GM13976 (cell line): ENCODE measurements around the gene HM13.
"Not testable (repeated sequence)": the region's sequence is repeated elsewhere in the genome, so short reads cannot be mapped to it uniquely, and the experiment has no call there.

ENCODE experiments used
- DNase-seq: peaks from one replicate; pipeline ENCODE4 v3.0.0; 2012; ENCODE audit warnings: low spot score
- CTCF ChIP-seq: IDR thresholded peaks from 2 replicates; pipeline ENCODE4 v1.5.1; 2012; ENCODE audit warnings: borderline replicate concordance, mild to moderate bottlenecking; ENCODE audit not compliant: insufficient read depth; ENCODE audit errors: extremely low read depth, missing control alignments, control extremely low read depth
- in situ Hi-C: fragments of 300-500 bp; cut with MboI; formaldehyde crosslinking; loops from one replicate; pipeline ENCODE4 v1.12.0; 2022; ENCODE audit warnings: low sequenced_read_pairs, mixed read lengths, inconsistent platforms; ENCODE audit not compliant: unreplicated experiment

The HM13 gene

GRCh38 chr20:31607640-31608250 is 93.5 kb downstream of the HM13 start:
- in situ Hi-C loops, result no loop called here
- no peak for TF ChIP-seq CTCF
- no peak for DNase-seq

DNA sequence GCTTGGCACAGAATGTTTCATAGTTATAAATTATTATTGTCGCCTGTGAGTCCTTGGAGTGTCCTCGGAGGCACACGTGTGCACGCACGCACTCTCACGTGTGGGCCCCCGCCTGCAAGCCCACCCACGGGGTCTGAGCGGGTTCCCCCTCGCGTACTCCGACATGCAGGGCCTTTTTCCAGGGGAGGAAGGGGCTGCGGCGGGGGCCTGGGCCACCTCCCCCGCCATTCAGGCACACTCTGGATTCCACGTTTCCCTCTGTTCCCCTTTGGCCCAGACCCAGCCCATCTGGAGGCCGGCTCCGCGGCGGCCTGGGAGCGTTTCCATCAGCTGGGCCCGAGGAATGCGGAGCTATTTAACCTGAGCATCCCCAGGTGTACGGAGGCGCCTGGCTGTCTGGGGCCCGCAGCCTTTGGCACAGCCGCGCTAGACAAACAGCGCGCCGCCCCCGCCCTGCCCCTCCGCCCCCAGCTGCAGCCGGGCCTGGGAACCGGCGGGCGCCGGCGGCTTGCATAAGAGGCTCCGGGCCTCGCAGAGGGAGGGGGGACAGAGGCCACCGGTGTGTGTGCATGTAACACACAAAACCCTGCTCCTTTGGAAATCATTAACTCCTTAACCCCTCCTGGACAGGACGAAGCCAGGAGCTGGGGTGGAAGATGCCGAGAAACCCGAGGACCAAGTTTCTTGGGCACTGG is 94.2 kb downstream of the HM13 start:
- in situ Hi-C loops, result no loop called here
- DNase-seq, result no peak
- no peak for TF ChIP-seq CTCF

DNA sequence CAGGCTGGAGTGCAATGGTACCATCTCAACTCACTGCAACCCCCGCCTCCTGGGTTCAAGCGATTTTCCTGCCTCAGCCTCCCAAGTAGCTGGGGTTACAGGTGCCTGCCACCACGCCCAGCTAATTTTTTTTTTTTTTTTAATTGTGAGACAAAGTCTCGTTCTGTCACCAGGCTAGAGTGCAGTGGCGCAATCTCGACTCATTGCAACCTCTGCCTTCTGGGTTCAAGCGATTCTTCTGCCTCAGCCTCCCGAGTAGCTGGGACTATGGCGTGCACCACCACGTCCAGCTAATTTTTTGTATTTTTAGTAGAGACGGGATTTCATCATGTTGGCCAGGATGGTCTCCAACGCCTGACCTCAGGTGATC is 98.0 kb downstream of the HM13 start:
- in situ Hi-C loops, result loop anchor here (5.0 kb wide), 1 partner anchor 45 kb away; no protein-coding TSS in a partner anchor
- DNase-seq, result not testable (repeated sequence)

DNA sequence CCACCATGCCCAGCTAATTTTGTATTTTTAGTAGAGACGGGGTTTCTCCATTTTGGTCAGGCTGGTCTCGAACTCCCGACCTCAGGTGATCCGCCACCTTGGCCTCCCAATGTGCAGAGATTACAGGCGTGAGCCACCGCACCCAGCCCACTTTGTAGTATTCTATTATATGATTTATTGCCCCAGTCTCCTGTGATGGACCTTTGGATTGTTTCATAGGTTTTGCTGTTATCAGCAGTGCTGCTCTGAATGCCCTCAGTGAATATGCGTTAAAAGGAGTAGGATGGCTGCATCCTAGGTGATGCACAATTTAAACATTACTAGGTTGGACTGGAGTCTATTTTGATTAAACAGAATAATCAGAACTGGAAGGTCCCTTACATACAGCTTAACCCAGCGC is 101.2 kb downstream of the HM13 start:
- no peak for DNase-seq
- in situ Hi-C loops, result no loop called here
- TF ChIP-seq CTCF, result no peak

- DNase-seq, result peak; percentile 64
- in situ Hi-C loops, result no loop called here
- no peak for TF ChIP-seq CTCF
These were observed 103.3 kb downstream of the HM13 start for GRCh38 chr20:31617432-31618104.
